GM18870 (cell line): ENCODE measurements around the gene PLP2.
"Not testable (repeated sequence)": the region's sequence is repeated elsewhere in the genome, so short reads cannot be mapped to it uniquely, and the experiment has no call there.

Experiments used
- ATAC-seq: cut with Tn5 transposase; IDR thresholded peaks from one replicate; pipeline ENCODE4 v1.9.1; 2021; ENCODE audit warnings: moderate library complexity; ENCODE audit not compliant: unreplicated experiment

Gene PLP2, protein sequence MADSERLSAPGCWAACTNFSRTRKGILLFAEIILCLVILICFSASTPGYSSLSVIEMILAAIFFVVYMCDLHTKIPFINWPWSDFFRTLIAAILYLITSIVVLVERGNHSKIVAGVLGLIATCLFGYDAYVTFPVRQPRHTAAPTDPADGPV

DNA sequence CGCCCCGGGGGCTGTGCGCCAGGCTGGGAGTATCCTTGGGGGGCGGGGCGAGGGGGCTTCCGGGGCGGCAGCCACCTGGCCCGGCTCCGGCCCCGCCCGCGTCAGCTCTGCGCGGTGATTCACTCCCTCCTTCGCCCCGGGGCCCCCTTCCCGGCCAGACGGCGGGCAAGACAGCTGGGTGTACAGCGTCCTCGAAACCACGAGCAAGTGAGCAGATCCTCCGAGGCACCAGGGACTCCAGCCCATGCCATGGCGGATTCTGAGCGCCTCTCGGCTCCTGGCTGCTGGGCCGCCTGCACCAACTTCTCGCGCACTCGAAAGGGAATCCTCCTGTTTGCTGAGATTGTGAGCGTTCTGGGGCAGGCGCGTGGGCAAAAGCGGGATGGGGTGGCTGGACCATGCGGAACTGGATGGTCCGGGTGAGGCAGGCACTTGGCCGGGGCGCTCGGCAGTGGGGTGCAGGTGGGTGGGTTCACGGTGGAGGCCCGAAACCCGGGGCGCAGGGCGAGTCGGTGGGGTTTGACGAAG, at the start of gene PLP2:
Gene PLP2, plus strand, starts transcription at position 147 of the 528 bp plus-strand sequence. Its CDS starts 103 bp downstream, at position 250.
- no peak for ATAC-seq

DNA sequence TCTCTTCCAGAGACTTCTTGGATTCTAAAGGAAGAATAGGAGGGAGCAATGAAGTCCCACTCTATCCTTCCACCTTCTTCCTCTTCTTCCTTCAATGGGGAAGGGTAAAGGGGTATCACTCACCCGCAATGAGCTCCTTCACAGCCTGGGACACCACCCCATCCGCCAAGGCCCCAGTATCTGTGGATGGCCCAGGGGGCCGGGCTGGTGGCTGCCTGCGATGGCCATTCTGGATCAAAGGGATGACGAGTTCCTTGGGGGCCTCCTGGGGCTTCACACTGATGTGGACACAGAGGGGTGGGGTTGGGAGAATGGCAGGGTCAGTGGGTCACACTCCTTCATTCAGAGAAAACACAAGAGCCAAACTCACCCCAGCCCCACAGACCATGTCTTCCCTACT, 49.2 kb upstream of the PLP2 start:
- ATAC-seq, result no peak

DNA sequence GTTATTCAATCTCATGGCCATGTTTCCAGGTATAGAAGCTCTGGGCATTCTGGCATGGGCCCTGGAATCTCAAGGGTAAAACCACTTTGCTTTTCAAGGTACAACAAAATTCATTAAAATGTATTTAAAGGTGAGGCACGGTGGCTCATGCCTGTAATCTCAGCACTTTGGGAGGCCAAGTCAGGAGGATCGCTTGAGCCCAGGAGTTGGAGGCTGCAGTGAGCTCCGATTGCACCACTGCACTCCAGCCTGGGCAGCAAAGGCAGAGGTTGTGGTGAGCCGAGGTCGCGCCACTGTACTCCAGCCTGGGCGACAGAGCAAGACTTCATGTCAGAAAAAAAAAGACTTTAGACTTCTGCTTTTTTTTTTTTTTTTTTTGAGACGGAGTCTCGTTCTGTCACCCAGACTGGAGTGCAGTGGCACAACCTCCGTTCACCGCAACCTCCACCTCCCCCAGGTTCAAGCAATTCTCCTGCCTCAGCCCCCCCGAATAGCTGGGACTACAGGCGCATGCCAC, 43.9 kb upstream of the PLP2 start:
- ATAC-seq, result not testable (repeated sequence)

DNA sequence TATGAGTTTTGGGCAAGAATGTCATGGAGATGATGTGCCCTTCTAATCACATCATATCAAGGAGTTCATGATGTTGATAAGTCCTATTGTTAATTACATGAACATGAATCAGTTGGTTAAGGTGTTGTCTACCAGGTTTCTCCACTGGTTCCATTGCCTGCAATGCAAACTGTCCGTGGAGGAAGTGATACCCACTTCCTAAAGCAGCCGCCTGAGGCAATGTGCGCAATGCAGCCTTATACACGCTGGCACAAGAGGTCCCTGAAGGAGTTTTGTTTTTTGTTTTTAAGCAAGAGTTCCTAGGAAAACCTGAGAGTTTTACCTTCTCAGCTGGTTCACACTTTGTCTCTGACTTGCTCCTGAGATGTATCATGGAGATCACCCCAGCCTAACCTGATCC, 42.3 kb upstream of the PLP2 start:
- ATAC-seq, result no peak

DNA sequence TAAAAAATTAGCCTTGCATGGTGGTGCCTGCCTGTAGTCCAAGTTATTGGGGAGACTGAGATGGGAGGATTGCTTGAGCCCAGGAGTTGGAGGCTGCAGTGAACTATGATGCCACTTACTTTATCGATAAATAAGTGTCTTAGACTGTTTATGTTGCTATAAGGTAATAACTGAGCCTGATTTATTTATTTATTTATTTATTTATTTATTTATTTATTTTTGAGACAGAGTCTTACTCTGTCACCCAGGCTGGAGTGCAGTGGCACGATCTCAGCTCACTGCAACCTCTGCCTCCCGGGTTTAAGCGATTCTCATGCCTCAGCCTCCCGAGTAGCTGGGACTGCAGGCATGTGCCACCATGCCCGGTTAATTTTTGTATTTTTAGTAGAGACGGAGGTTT, 39.4 kb upstream of the PLP2 start:
- ATAC-seq, result not testable (repeated sequence)

DNA sequence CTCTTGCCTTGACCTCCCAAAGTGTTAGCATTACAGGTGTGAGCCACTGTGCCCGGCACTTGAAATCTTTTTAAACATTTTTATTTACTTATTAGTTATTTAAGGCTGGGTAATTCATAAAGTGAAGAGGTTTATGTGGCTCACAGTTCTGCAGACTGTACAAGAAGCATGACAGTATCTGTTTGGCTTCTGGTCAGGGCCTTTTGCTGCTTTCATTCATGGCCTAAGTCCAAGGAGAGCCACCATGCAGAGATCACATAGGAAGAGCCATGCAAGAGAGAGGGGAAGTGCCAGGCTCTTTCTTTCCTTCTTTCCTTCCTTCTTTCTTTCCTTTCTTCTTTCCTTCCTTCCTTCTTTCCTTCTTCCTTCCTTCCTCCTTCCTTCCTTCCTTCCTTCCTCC, 37.9 kb upstream of the PLP2 start:
- ATAC-seq, result no peak

DNA sequence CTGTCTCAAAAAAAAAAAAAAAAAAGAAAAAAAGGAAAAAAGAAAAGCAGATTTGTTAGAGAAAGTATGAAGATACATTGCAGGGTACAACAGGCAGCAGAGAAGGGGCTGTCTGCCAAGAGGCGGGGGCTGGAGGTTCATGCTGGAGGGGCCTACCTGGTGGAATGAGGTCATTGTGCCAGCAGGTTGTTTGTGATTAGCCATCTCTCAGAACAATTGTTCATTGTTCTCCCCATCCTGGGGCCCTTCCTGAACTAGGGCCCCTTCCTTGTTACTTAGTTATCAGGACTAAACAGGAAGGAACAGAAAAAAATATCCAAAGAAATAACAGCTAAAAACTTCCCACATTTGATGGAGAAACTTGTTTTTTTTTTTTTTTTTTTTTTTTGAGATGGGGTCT, 34.2 kb upstream of the PLP2 start:
- no peak for ATAC-seq

DNA sequence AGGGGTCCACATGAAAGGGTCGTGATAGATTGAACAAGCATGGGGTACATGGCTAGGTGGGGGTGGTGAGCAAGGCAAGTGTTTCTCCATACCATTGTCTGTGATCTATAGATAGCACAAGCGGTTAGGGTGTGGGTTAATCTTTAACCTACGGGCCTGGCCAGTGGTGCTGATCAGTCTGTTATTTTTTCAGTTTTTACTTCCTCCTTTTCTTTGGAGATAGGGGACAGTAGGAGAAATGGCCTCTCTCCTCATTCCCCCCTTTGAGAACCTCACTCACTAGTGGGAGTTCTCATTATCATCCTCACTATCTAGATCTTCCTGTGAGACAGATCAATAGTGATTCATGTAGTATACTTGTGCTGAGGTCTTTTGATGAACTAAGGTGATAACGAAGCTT, 32.0 kb upstream of the PLP2 start:
- no peak for ATAC-seq

DNA sequence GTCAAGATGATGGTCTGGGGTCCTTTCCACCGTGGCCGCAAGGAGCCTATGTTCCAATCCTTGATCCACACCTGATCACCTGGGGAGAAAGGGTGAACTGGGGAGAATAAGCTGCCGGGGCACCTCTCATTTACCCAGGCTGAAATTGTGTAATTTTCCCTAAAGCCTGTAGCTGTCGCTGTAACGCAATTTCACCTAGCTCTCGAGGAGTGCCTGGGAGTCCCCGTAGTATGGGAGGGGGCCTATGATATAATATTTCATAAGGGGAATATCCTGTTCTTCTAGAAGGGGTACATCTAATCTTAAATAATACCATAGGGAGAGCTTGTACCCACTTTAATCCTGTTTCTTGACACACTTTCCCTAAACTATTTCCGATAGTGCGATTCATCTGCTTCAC, 29.4 kb upstream of the PLP2 start:
- ATAC-seq, result not testable (repeated sequence)

DNA sequence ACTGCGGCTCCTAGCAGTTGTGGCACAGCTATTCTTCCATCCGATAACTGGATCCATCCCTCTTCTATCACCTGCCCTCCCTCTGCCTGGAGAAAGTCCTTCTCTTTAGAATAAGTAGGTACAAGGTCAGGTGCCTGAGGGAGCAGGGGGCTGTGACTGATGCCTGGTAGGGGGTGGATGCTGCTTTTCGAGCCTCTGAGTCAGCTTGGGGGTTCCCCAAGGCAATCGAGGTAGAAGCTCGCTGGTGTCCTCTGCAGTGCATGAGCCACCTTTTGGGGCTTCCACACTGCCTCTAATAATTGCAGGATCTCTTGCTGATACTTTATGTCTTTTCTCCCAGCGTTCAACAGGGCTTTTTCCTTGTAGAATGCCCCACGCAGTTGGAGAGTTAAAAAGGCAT, 28.5 kb upstream of the PLP2 start:
- ATAC-seq, result not testable (repeated sequence)

DNA sequence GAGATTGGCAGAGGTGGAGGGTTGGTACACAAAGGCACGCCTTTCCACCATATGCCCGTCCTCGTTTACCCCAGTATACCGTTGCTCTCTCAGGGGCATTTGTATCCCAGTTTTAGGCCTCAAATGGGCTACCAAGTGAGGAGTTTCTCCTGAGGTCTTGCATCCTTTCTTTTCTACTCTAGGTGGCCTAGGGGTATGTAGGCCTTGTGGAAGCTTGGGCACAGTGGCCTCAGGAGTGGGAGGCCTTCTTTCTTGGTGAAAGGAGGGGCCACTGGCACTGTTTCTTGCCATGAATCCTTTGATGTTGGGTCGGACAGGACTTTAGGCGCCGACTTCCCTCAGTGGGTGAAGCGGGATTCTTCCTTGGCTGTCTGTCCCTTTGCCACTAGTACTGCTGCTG, 24.4 kb upstream of the PLP2 start:
- ATAC-seq, result no peak

DNA sequence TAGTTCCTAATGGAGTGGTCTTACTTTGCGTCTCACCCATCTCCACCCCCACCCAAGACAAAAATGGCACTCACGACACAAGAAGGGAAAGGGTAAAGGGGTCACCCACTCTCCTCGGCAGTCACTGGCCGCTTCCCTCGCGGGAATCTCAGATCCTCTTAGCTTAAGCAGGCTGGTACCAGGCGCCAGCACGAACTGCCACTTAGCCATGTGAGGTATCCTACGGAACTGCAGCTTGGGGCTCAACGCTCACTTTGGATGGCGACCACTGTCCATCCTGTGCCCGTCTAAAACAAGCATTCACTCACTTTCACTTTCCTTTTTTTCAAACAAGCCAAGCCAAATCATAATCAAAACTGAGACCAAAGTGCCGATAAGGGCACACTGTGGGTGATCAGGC, 23.8 kb upstream of the PLP2 start:
- no peak for ATAC-seq

DNA sequence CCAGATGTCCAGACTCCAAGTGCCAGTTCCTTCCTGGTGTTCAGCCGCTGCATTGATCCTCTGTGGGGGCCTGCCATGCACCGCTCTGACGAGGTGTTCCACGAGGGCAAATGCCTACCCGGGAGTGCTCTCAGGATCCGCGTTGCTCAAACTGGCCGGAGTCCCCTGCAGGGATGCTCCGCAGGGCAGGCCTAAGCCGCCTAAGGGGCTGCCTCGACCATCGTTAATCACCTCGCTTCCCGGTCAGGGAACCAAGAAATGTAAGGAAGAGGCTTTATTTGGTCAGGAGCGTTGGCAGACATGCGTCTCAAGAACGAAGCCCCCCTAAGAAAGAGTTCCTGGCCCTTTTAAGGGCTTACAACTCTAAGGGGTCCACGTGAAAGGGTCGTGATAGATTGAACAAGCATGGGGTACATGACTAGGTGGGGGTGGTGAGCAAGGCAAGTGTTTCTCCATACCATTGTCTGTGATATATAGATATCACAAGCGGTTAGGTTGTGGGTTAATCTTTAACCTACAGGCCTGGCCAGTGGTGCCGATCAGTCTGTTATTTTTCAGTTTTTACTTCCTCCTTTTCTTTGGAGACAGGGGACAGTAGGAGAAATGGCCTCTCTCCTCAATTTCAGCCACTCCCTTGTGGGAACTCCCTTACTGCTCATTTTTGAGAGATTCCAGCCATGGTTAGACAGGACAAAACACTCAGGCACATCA, 23.2 kb upstream of the PLP2 start:
- not testable (repeated sequence) for ATAC-seq

DNA sequence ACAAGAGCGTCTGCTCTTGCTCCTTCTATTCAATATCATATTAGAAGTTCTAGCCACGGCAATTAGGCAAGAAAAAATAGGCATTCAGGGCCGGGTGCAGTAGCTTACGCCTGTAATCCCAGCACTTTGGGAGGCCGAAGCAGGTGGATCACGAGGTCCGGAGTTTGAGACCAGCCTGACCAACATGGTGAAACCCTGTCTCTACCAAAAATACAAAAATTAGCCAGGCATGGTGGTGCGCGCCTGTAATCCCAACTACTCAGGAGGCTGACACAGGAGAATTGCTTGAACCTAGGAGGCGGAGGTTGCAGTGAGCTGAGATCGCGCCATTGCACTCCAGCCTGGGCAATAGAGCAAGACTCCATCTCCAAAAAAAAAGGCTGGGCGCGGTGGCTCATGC, 22.4 kb upstream of the PLP2 start:
- not testable (repeated sequence) for ATAC-seq

DNA sequence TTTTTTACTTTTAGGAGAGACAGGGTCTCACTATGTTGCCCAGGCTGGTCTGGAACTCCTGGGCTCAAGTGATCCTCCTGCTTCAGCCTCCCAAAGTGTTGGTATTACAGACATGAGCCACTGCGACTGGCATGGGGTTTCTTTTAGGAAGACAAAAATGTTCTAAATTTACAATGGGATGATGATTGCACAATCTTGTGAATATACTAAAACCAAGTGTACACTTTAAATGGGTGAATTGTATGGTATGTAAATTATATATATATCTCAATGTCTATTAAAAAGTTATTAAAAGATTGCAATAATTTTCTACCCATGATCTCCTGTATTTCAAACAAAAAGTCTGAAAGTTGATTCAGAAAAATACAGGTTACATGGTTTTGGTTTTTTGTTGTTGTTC, 18.2 kb upstream of the PLP2 start:
- ATAC-seq, result no peak

DNA sequence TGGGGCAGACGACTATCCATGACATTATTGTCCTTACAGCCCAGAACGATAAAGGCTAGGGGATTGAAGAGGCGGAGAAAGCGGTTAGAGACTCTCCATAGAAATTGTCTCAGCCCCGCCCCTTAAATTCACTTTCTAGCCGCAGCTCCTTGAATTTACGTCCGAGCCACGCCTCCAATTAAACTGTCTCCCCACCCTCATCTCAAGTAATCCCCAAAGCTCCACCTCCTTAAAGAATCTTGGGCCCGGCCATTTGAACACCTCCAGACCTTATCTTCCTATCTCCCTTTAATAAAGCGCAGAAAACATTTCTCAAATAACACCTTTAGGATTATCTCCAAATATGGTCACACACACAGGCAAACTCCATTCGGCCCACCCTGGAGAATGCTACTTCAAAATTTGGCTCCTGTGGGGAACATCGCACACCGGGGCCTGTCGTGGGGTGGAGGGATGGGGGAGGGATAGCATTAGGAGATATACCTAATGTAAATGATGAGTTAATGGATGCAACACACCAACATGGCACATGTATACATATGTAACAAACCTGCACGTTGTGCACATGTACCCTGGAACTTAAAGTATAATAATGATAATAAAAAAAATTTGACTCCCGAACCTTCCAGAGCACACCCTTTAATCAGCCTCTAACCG, 16.3 kb upstream of the PLP2 start:
- peak; percentile 18 for ATAC-seq

DNA sequence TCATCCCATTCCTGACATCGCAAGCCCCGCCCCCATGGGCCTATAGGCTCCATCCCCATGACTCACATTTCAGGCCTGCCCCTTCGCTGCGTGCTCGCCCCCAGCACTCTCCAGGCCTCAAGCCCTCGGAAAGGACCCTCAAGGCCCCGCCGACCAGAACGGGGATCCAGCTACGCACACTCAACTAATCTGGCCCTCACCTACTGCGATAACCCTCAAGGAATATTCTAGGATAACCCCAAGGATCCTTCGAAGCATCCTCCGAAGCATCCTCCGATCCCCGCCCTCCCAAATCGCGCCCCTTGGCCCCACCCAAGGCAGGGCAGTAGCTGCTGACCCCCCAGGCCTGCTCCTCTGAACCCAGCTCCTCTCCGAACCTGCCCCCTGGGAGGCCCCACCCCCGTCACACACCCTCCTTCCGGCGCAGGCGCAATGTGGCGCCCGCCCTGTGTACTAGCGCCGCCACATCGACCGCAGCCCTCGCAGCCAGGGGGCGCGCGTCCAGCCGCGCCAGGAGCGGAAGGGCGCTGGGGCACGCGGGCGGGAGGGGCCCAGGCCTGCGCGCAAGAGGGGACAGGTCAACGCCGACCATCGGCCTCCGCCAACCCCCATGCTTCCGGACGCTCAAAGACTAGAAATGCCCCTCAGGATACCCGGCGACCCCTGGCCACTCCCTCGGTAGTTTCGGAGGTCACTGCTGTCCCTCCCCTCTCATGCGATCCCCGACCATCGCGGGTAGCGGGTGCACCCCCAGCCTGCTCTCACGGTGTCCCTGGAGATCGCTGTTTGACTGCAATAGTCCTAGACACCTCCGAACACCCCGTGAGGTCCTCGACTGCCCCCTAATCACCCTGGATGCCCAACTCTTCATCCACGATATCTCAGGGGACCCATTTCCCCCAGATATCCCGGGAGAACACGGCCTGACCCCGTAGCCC, 15.5 kb upstream of the PLP2 start:
- ATAC-seq, result peak; percentile 69

DNA sequence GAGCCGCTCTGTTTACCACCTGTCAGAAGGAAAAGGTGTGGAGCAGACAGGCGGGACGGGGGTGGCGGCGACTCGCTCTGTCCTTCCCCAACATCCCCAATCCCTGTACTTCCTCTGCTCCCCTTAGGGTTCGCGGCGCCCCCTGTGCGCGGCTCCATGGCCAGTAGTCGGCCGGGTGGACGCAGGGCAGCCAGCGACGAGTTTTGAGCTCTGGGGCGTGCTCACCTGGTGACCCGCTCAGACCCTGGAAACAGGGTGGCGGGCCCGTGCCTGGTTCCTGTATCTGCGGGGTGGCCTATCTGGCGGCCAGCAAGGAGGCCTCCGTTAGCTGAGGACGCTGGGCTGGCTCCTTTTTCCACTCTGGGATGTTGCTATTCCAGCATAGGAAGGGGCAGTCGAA, 14.5 kb upstream of the PLP2 start:
- ATAC-seq, result no peak

DNA sequence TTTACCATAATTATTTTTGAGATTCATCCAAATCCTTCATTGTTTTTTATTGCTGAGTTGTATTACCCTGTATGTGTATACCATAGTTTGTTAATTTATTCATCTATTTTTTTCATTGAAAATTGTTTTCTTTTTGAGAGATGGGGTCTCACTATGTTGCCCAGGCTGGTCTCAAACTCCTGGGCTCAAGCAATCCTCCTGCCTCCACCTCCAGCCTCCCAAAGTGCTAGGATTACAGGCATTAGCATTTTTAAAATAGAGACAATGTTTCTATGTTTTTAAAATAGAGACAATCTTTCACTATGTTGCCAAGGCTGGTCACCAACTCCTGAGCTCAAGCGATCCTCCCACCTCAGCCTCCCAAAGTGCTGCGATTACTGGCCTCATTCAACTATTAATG, 10.8 kb upstream of the PLP2 start:
- no peak for ATAC-seq

DNA sequence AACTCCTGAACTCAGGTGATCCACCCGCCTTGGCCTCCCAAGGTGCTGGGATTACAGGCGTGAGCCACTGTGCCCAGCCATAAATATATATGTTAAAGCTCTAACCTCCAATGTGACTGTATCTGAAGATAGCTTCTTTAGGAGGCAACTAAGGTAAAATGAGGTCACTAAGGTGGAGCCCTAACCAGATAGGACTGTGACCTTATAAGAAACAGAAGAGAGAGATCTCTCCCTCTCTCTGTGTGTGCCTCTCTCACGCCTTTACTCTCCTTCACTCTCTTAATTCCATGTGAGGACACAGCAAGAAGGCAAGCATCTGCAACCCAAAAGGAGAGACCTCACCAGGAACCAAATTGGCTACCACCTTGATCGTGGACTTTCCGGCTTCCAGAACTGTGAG, 10.1 kb upstream of the PLP2 start:
- ATAC-seq, result no peak

DNA sequence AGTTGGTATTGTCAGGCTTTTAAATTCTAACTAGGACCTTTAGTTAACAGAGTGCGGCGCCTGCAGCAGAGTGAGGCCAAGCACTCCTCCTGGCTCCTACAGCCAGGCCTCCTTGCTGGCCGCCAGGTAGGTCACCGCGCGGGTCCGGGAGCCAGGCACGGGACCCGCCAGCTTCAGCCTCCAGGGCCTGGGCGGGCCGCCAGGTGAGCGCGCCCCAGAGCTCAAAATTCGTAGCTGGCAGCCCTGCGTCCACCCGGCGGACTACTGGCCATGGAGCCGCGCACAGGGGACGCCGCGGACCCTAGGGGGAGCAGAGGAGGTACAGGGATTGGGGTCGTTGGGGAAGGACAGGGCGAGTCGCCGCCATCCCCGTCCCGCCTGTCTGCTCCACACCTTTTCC, 9.1 kb upstream of the PLP2 start, which contains the start of gene MAGIX:
Gene MAGIX, plus strand, starts transcription at position 139 of the 400 bp plus-strand sequence. Its CDS starts 132 bp downstream, at position 271.
- ATAC-seq, result no peak
